Thyroid gland (tissue), 4 donors: Measurements from ENCODE around the gene TBC1D22B.

Experiments
- POLR2A ChIP-seq, 2 donors: fragments of 450-650 bp; IDR thresholded peaks; one replicate each; pipeline ENCODE4 v1.6.1; 2017; ENCODE audit warnings: antibody characterized with exemption in 2 of 2, mild to moderate bottlenecking in 2 of 2, moderate library complexity in 1 of 2
- TF ChIP-seq, protein P1 (sequence below), 6 experiments: fragments of 200-600 bp in 3 of 6; fragments of 450-650 bp in 3 of 6; sonication (generic) in 3 of 6; IDR thresholded peaks; one replicate each; pipeline ENCODE4 v1.5.1; 2016 to 2019; ENCODE audit warnings: antibody characterized with exemption in 6 of 6, mild to moderate bottlenecking in 2 of 6, inconsistent platforms in 1 of 6, moderate library complexity in 1 of 6

DNA sequence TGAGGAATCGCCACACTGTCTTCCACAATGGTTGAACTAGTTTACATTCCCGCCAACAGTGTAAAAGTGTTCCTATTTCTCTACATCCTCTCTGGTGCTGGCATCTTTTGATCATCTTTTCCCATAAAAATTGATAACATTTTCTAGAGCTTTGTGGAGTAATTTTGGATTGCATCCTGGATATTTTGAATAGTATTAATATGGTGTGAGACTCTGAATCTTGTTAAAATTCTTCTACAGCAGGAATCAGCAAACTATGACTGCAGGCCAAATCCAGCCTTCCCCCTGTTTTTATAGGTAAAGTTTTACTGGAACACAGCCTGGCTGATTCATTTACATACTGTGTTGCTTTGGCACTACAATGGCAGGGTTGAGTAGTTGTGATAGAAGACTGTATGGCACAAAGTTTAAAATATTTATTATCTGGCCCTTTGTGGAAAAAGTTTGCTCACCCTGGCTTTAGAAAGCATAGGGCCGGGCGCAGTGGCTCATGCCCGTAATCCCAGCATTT lies 81.2 kb downstream of the TBC1D22B start:
- TF ChIP-seq, protein P1, sequence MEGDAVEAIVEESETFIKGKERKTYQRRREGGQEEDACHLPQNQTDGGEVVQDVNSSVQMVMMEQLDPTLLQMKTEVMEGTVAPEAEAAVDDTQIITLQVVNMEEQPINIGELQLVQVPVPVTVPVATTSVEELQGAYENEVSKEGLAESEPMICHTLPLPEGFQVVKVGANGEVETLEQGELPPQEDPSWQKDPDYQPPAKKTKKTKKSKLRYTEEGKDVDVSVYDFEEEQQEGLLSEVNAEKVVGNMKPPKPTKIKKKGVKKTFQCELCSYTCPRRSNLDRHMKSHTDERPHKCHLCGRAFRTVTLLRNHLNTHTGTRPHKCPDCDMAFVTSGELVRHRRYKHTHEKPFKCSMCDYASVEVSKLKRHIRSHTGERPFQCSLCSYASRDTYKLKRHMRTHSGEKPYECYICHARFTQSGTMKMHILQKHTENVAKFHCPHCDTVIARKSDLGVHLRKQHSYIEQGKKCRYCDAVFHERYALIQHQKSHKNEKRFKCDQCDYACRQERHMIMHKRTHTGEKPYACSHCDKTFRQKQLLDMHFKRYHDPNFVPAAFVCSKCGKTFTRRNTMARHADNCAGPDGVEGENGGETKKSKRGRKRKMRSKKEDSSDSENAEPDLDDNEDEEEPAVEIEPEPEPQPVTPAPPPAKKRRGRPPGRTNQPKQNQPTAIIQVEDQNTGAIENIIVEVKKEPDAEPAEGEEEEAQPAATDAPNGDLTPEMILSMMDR (IDR thresholded peaks at IDR 0.05), result no peak
- TF ChIP-seq POLR2A (IDR thresholded peaks at IDR 0.05), result no peak
